ENCODE measurements around the gene TNFRSF19.
"Not testable (repeated sequence)": the region's sequence is repeated elsewhere in the genome, so short reads cannot be mapped to it uniquely, and the experiment has no call there.

Gene TNFRSF19

GRCh38 chr13:23570099-23570920 lies at the start of gene TNFRSF19:
Gene TNFRSF19 (plus strand): TSS chr13:23570412. CDS start chr13:23590184, 19,772 bp downstream.
- no peak for DNase-seq (ENCODE audit: low read depth in 3 of 3)

- DNase-seq (ENCODE audit: low read depth in 3 of 3), result not testable (repeated sequence)
These were observed 40.3 kb upstream of the TNFRSF19 start for GRCh38 chr13:23529926-23530325.

- DNase-seq (ENCODE audit: low read depth in 3 of 3), result no peak
These were observed 38.8 kb upstream of the TNFRSF19 start for GRCh38 chr13:23531446-23531845.

- no peak for DNase-seq (ENCODE audit: low read depth in 3 of 3)
These were observed 36.1 kb upstream of the TNFRSF19 start for GRCh38 chr13:23534090-23534489.

GRCh38 chr13:23541221-23541824 lies 28.9 kb upstream of the TNFRSF19 start:
- no peak for DNase-seq (ENCODE audit: low read depth in 3 of 3)

- no peak for DNase-seq (ENCODE audit: low read depth in 3 of 3)
These were observed 25.5 kb upstream of the TNFRSF19 start for GRCh38 chr13:23544668-23545067.

GRCh38 chr13:23547000-23547590 lies 23.1 kb upstream of the TNFRSF19 start:
- DNase-seq (ENCODE audit: low read depth in 3 of 3), result no peak

- DNase-seq (ENCODE audit: low read depth in 3 of 3), result no peak
These were observed 20.5 kb upstream of the TNFRSF19 start for GRCh38 chr13:23549724-23550123.

- DNase-seq (ENCODE audit: low read depth in 3 of 3), result no peak
These were observed 20.0 kb upstream of the TNFRSF19 start for GRCh38 chr13:23550163-23550562.

- no peak for DNase-seq (ENCODE audit: low read depth in 3 of 3)
These were observed 18.8 kb upstream of the TNFRSF19 start for GRCh38 chr13:23551213-23552008.

- DNase-seq (ENCODE audit: low read depth in 3 of 3), result no peak
These were observed 18.0 kb upstream of the TNFRSF19 start for GRCh38 chr13:23552171-23552570.

- no peak for DNase-seq (ENCODE audit: low read depth in 3 of 3)
These were observed 17.6 kb upstream of the TNFRSF19 start for GRCh38 chr13:23552661-23553060.

- no peak for DNase-seq (ENCODE audit: low read depth in 3 of 3)
These were observed 16.2 kb upstream of the TNFRSF19 start for GRCh38 chr13:23554000-23554399.

- no peak for DNase-seq (ENCODE audit: low read depth in 3 of 3)
These were observed 13.2 kb upstream of the TNFRSF19 start for GRCh38 chr13:23557043-23557442.

- no peak for DNase-seq (ENCODE audit: low read depth in 3 of 3)
These were observed 12.5 kb upstream of the TNFRSF19 start for GRCh38 chr13:23557733-23558132.

GRCh38 chr13:23558675-23559536 lies 11.3 kb upstream of the TNFRSF19 start:
- DNase-seq (ENCODE audit: low read depth in 3 of 3), result no peak

- no peak for DNase-seq (ENCODE audit: low read depth in 3 of 3)
These were observed 9.6 kb upstream of the TNFRSF19 start for GRCh38 chr13:23560571-23561089.

GRCh38 chr13:23561261-23561660 lies 9.0 kb upstream of the TNFRSF19 start:
- DNase-seq (ENCODE audit: low read depth in 3 of 3), result no peak

GRCh38 chr13:23563085-23563845 lies 6.9 kb upstream of the TNFRSF19 start:
- DNase-seq (ENCODE audit: low read depth in 3 of 3), result no peak

GRCh38 chr13:23567906-23568460 lies 2.2 kb upstream of the TNFRSF19 start:
- DNase-seq (ENCODE audit: low read depth in 3 of 3), result no peak
